ENCODE measurements around the gene LMX1B.

LMX1B gene

DNA sequence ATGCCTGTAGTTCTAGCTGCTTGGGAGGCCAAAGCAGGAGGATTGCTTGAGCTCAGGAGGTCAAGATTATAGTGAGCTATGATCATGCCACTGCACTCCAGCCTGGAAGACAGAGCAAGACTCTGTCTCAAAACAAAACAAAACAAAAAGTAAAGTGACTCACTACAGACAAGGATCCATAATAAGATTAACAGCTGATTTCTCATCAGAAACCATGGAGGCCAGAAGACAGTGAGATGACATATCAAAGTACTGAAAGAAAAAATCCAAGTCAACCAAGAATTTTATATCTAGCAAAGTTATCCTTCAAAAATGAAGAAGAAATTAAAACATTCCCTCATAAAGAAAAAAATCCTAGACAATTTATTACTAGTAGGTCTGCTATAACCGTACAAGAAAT lies 121.8 kb downstream of the LMX1B start:
- no peak overlapping the region for H3K4me2 ChIP-seq
- no peaks in the 10 kb centered on the region for H3K36me3 ChIP-seq (ENCODE audit: insufficient read depth)
- TF ChIP-seq, protein P1, sequence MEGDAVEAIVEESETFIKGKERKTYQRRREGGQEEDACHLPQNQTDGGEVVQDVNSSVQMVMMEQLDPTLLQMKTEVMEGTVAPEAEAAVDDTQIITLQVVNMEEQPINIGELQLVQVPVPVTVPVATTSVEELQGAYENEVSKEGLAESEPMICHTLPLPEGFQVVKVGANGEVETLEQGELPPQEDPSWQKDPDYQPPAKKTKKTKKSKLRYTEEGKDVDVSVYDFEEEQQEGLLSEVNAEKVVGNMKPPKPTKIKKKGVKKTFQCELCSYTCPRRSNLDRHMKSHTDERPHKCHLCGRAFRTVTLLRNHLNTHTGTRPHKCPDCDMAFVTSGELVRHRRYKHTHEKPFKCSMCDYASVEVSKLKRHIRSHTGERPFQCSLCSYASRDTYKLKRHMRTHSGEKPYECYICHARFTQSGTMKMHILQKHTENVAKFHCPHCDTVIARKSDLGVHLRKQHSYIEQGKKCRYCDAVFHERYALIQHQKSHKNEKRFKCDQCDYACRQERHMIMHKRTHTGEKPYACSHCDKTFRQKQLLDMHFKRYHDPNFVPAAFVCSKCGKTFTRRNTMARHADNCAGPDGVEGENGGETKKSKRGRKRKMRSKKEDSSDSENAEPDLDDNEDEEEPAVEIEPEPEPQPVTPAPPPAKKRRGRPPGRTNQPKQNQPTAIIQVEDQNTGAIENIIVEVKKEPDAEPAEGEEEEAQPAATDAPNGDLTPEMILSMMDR (conservative IDR thresholded peaks at IDR 0.05; ENCODE audit: low read depth, low read length), result no peak
- no peak overlapping the region for H3K4me3 ChIP-seq (IDR thresholded peaks at IDR 0.05; ENCODE audit: insufficient read depth, low read depth, low read length)
- no peaks in the 10 kb centered on the region for H4K20me1 ChIP-seq (ENCODE audit: insufficient read depth)
- H3K27ac ChIP-seq, result no peak overlapping the region
- H3K79me2 ChIP-seq (ENCODE audit: insufficient read depth, low read depth), result no peaks in the 10 kb centered on the region
- no peaks in the 10 kb centered on the region; the same call in 1 of the 2 replicates for H3K27me3 ChIP-seq (ENCODE audit: insufficient read depth, low read depth)
- H2AFZ ChIP-seq (ENCODE audit: low read depth), result no peak overlapping the region
- H3K4me1 ChIP-seq (ENCODE audit: low read depth, poor library complexity, severe bottlenecking), result no peaks in the 10 kb centered on the region
- H3K9ac ChIP-seq, result no peak overlapping the region

DNA sequence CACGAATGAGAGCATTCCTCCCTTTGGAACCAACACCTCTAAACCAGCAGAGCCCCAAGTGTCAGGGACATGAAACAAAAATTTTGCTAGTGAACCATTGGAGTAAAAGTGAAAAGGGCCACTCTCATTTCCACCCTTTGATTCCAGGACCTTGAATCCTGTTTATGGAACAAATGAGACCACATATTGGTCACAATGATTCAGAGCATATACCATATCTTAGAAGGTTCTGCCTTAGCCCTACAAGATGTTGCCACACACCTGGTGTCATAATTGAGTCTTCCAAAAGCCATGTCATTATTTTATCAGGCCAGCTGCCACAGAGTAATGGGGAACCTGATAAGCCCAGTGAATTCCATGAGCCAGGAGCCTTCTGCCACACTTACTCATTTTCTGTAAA lies 124.8 kb downstream of the LMX1B start:
- no peaks in the 10 kb centered on the region for H3K36me3 ChIP-seq (ENCODE audit: insufficient read depth)

GRCh38 chr9:126743041-126743440 lies 129.3 kb downstream of the LMX1B start:
- no peak overlapping the region for H3K9ac ChIP-seq
- no peaks in the 10 kb centered on the region for H3K36me3 ChIP-seq (ENCODE audit: insufficient read depth)
- no peak overlapping the region for H3K4me3 ChIP-seq (IDR thresholded peaks at IDR 0.05; ENCODE audit: insufficient read depth, low read depth, low read length)
- no peaks in the 10 kb centered on the region for H3K27me3 ChIP-seq (ENCODE audit: insufficient read depth, low read depth)
- no peak overlapping the region for H2AFZ ChIP-seq (ENCODE audit: low read depth)
- H3K4me1 ChIP-seq (ENCODE audit: low read depth, poor library complexity, severe bottlenecking), result no peaks in the 10 kb centered on the region
- no peaks in the 10 kb centered on the region for H4K20me1 ChIP-seq (ENCODE audit: insufficient read depth)
- H3K4me2 ChIP-seq, result no peak overlapping the region
- no peaks in the 10 kb centered on the region for H3K79me2 ChIP-seq (ENCODE audit: insufficient read depth, low read depth)
- H3K27ac ChIP-seq, result no peak overlapping the region
- TF ChIP-seq, protein P1 (conservative IDR thresholded peaks at IDR 0.05; ENCODE audit: low read depth, low read length), result no peak

More for the DNA sequence above, 124.8 kb downstream of the LMX1B start:
- TF ChIP-seq, protein P1 (conservative IDR thresholded peaks at IDR 0.05; ENCODE audit: low read depth, low read length), result no peak
- Histone ChIP-seq H2AFZ (ENCODE audit: low read depth) (no peak overlapping the region), H3K27me3 (ENCODE audit: insufficient read depth, low read depth) (no peaks in the 10 kb centered on the region; the same call in 1 of the 2 replicates), H3K4me1 (ENCODE audit: low read depth, poor library complexity, severe bottlenecking) (no peaks in the 10 kb centered on the region), H3K27ac (no peak overlapping the region), H4K20me1 (ENCODE audit: insufficient read depth) (no peaks in the 10 kb centered on the region), H3K4me3 (IDR thresholded peaks at IDR 0.05; ENCODE audit: insufficient read depth, low read depth, low read length) (no peak overlapping the region), H3K4me2 (no peak overlapping the region), H3K79me2 (ENCODE audit: insufficient read depth, low read depth) (no peaks in the 10 kb centered on the region), H3K9ac (no peak overlapping the region)

- Histone ChIP-seq H3K79me2 (ENCODE audit: insufficient read depth, low read depth) (no peaks in the 10 kb centered on the region), H3K4me2 (no peak overlapping the region), H3K27ac (no peak overlapping the region), H3K4me1 (ENCODE audit: low read depth, poor library complexity, severe bottlenecking) (no peaks in the 10 kb centered on the region), H3K9ac (no peak overlapping the region), H3K36me3 (ENCODE audit: insufficient read depth) (no peaks in the 10 kb centered on the region), H3K4me3 (IDR thresholded peaks at IDR 0.05; ENCODE audit: insufficient read depth, low read depth, low read length) (no peak overlapping the region), H4K20me1 (ENCODE audit: insufficient read depth) (no peaks in the 10 kb centered on the region), H2AFZ (ENCODE audit: low read depth) (no peak overlapping the region; the same call in 1 of the 2 replicates), H3K27me3 (ENCODE audit: insufficient read depth, low read depth) (no peaks in the 10 kb centered on the region)
- TF ChIP-seq, protein P1 (conservative IDR thresholded peaks at IDR 0.05; ENCODE audit: low read depth, low read length), result no peak
Measured at GRCh38 chr9:126745574-126746411, 132.1 kb downstream of the LMX1B start.
